GM18499 (cell line): ENCODE measurements around the gene SRSF4.
"Not testable (repeated sequence)": the region's sequence is repeated elsewhere in the genome, so short reads cannot be mapped to it uniquely, and the experiment has no call there.

ENCODE experiments used
- ATAC-seq: cut with Tn5 transposase; IDR thresholded peaks from one replicate; pipeline ENCODE4 v1.9.1; 2021; ENCODE audit warnings: moderate number of reproducible peaks; ENCODE audit not compliant: insufficient read depth, unreplicated experiment

SRSF4 gene

DNA sequence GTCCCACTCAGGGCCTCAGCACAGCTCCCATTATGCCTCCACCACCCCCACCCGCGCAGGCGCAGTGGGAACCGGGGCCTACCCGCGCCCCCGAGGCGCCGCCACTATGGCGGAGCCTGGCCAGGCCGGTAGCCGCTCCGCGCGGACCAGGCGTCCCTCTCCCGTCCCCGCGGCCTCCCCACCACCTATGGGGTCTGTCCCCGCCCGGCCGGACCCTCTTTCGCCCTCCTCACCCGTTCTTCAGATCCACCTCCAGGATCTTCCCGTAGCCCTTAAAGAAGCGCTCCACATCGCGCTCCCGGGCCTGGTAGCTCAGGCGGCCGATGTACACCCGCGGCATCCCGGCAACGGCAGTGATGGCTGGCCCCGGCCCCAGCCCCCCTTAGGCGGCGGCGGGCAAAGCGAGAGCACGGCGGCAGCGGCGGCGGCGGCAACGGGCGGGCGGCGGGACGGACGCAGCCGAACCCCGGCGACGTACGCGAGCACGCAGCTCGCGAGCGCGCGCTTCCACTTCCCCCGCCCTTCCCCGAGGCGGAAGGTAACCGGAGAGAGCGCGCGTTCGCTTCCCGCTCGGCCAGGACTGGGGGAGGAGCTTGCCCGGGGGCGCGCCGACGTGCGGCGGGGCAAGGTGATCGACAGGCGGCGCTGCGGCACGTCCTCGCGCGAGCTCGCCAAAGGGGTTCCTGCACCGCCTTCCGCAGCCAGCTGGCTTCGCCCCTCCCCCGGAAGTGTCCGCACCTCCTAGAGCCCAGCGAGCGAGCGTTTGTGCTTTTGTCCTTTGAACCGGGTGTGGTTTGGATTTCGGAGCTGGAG is at the start of gene SRSF4:
TSS of gene SRSF4 (minus strand) at position 488 of the 813 bp plus-strand sequence. CDS start at position 340, 148 bp downstream.
- peak; percentile 73 for ATAC-seq

DNA sequence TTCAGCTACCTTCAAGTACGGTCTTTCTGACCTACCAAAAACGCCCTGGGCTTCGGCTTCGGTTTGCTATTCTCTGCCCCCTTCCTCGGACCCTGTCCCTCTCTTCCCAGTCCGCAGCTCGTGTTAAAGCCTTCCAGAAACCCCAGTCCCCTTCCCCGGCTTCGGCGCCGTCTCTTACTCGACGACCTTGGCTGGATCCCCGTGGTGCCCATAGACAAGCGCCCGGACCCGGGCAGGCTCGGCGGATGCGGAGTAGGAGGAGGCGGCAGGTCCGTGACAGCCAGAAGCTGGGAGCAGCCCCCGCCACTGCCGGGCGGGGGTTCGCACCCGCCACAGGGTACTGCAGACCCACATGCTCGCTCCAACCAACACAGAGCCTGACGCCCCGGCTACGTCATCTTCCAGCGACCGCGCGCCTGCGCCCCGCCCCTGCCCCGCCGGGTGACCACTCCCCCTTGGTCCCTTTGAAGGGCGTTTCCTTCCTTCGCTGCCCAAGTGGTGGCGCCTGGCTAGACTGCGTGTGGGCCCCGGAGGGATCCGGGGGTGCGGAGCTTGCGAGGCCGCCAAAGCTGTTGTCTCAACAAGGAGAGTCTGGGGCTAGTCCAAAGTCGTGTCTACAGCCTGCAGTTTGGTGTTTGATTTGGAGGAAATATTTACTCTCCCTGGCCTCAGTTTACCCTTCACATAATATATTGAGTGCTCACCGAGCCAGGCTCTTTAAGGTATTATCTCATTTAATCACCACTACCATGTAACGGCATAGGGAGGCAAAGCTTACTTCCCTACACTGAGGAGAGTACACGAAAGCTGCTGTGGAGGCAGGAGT is 49.1 kb upstream of the SRSF4 start, which contains the start of gene MECR:
TSS of gene MECR (minus strand) at position 382 of the 826 bp plus-strand sequence. CDS start at position 354, 28 bp downstream.
- ATAC-seq = peak; percentile 71

GRCh38 chr1:29230204-29230552 is 48.5 kb upstream of the SRSF4 start:
- ATAC-seq = no peak

DNA sequence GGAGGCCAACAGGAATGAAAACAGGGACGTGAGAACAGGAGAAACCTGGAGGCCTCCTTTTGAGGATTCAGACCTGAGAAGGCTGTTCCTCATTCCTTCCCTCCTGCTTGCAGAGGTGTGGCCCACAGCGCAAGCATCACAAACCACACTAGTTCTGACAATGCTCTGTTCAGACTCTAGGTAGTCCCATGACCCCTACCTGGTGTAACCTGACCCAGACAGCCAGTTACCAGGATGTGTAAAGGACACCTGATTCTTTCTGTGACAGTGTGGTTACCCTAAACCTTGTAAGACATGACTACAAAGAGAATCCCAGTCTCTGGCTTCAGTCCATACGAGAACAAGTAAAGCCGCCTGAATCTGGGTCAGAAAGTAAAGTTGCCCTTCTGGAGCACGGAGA is 45.8 kb upstream of the SRSF4 start:
- ATAC-seq = no peak

GRCh38 chr1:29225361-29225760 is 43.7 kb upstream of the SRSF4 start:
- ATAC-seq = no peak

DNA sequence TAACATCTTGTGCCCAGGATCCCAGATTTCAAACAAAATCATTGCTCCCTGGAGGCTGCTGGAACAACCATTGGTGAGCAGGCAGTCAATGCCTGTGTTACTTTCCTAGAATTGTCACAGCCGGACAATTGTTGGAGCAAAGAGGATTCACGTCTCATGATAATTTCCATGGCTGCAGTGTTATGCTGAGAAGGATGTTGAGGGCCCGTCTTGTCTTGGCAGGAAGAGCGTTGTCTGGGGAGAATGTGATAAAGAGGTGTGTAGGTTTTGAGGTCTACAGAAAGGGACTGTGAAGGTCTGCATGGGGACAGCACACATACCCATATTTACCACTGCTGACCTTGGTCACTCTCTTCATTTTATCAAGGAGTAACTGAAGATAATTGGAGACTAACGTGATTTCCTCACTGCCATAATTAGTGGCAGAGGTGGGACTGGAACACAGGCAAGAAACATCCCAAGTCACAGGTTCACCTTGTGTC is 42.7 kb upstream of the SRSF4 start:
- ATAC-seq = no peak

DNA sequence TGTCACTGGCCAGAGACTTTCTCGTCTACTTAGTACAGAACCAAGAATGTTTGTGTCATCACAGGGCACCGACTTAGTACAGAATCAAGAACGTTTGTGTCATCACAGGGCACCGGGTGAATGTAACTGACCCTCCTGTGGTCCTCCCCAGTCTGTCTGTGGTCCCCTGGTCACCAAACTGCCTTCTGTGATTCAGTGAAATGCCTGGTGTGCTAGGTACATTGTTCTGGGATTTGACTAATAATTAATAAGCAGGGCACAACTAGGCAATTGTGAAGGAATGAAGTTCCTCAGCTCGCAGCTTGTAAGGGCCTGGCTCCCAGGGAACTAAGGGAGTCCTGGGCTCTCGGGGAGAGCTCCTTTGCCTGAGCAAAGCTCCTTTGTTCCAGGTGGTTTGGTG is 41.8 kb upstream of the SRSF4 start:
- ATAC-seq = no peak

DNA sequence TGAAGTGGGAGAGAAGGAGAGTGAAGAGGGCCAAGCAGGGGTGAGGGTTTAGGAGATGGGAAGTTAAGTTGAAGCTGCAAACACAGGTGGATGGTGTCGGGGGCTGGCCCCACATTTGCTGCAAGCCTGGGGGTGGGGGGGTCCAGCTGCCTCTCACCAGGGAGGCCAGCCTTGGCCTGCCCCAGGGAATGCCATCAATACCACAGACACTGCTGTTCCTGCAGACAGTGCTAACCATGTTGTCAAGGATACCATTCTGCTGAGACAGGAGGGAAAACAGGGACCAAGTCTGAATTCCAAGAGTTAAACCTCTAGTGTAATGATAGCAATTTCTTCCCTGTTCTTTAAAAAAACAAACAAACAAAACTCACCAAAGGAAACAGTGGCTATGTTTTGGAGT is 41.0 kb upstream of the SRSF4 start:
- no peak for ATAC-seq

DNA sequence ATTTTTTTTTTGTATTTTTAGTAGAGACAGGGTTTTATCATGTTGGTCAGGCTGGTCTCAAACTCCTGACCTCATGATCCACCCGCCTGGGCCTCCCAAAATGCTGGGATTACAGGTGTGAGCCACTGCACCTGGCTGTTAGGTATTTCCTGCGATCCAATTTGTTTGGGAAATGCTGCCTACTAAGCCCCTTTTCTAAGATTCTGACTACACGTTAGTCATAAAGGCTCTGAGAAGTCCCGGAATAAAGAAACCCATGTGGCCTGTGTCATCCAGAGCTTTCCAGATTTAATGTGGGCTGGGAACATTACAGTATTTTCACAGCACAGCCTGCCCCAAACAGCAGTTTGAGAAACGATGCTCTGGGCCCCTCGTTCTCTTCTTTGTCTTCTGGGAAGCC is 40.6 kb upstream of the SRSF4 start:
- ATAC-seq = not testable (repeated sequence)

- no peak for ATAC-seq
Observed at GRCh38 chr1:29221296-29221695, 39.6 kb upstream of the SRSF4 start.

- no peak for ATAC-seq
Observed at GRCh38 chr1:29218223-29218622, 36.5 kb upstream of the SRSF4 start.

DNA sequence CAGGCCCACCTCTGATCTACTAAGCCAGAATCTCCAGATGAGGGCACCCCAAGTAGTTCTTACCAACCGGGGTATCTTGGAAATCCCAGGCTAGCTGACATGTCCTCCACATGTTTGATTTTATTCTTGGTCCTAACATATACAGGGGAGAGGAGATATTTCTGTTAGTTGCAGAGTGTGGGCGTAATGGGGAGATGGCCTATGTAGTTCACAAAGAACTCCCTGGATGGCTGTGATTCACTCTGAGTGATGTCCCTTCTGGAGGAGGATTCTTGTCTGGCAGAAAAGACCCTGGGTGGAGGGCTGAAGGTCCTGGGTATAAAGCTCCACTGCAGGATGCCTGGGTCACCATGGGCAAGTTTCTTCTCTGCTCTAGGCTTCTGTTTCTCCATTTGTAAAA is 35.9 kb upstream of the SRSF4 start:
- no peak for ATAC-seq

GRCh38 chr1:29213055-29213454 is 31.4 kb upstream of the SRSF4 start:
- no peak for ATAC-seq

DNA sequence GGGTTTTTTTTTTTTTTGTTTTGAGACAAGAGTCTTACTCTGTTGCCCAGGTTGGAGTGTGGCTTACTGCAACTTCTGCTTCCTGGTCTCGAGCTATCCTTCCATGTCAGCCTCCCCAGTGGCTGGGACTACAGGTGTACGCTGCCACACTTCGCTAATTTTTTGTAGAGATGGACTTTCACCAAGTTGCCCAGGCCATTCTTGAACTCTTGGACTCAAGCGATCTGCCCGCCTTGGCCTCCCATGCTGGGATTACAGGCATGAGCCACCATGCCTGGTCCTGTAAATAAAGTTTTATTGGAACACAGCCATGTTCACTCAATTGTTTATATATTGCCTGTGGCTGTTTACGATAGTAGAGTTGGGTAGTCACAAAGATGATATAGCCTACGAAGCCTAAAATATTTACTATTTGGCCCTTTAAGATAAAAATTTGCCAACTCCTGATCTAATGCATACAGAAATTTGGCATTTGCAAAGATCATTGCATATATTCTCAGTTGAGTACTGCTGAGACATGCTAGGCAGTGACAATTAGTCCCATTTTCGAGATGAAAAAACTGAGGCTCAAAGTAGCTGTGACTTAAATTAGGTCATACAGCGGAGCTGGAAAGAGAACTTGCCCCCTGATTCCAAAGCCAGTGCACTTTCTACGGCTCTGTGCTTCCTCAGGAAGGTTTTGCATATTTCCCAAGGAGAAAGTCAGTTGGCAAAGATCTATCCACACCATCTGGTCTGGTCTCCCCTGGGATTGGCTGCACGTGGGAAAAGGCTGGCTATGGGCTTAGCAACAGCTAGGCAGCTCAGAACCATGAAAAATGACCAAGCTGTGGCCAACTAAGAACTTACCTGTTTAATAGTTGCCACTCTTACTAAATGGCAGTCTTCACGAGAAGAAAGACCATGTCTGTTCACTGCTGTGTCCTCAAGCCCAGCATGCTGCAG is 29.7 kb upstream of the SRSF4 start:
- ATAC-seq = no peak

DNA sequence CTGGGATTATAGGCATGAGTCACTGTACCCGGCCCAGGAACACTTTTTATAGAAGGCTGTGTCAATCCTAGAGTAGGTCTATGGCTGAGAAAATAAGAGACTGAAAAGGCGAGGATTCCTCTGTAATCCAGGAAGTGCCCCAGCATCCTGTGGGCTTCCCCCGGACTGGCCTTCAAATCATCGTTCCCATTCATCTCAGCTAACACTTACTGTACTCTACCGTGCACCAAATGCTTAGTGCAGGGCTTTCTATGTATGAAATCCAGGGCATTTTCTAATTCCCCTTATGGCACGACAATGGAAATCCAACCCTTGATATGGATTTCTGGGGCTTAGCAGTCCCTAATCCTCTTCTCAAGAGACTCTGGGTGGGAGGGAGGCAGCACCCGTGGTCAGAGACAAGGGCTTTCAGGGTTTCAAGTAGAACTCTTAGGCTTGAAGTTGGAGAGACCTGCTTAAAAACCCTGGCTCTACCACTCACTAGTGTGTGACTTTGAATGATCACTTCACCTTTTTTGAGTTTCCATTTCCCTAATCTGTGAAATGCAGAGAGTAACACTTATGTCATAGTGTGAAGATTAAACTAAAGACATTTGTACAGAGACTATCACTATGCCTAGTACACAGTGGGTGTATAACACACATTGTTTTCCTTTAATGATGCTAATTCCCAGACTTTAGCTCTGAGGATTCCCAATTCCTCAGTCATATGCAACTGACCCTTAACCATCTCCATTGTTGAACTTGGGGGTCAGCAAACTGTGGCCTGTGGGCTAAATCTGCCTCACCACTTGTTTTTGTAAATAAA is 28.8 kb upstream of the SRSF4 start:
- ATAC-seq = no peak

DNA sequence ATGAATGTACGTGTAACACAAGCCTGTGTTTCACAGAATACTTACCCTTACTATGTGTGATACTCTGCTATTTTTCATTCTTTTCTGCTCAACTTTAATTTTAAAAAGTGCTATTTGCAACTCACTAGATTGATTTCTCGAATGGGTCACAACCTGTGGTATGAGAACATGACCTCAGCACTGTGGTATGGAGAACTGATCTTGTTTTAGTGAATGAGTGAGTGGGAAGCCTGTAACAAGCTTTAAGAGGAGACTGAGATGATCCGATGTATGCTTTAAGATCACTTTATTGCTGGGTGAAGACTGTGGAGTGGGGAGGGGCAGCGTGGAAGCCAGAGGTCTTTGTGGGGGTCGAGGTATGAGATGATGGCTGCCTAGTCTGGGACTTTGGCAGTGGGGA is 27.5 kb upstream of the SRSF4 start:
- ATAC-seq = no peak

DNA sequence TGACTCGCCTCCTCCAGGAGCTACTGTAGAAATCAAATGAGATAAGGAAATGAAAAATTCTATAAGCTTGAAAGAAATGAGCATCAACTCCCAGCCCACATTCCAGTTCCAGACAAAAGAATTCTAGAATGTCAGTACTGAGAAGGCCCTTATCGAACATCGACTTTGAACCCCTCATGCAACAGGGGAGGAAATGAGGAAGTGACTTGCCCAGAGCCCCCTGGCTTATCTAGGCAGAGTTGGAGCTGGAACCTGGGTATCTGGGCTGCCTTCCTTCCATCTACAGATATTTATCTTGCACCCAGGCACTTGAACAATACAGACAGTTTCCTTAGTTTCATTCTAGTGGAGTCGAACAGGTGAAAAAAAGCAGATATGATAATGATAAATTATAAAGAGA is 26.7 kb upstream of the SRSF4 start:
- ATAC-seq = no peak

- no peak for ATAC-seq
Observed at GRCh38 chr1:29202584-29203340, 21.1 kb upstream of the SRSF4 start.

GRCh38 chr1:29202053-29202452 is 20.4 kb upstream of the SRSF4 start:
- ATAC-seq = no peak
